Measurements from ENCODE around the gene APOA4.
A peak's percentile ranks its signal among the peaks of the same experiment; 100 is the strongest.
"Not testable (repeated sequence)": the region's sequence is repeated elsewhere in the genome, so short reads cannot be mapped to it uniquely, and the experiment has no call there.

Gene APOA4

GRCh38 chr11:116828632-116829524, 5.8 kb upstream of the APOA4 start:
- DNase-seq, result peak; percentile 30

GRCh38 chr11:116827461-116827860, 4.4 kb upstream of the APOA4 start:
- no peak for DNase-seq

GRCh38 chr11:116826751-116827431, 3.8 kb upstream of the APOA4 start:
- DNase-seq, result no peak

GRCh38 chr11:116825854-116826750, 3.0 kb upstream of the APOA4 start:
- no peak for DNase-seq

- no peak for DNase-seq
Observed at GRCh38 chr11:116825434-116825833, 2.3 kb upstream of the APOA4 start.

GRCh38 chr11:116822575-116822974, 529 bp downstream of the APOA4 start:
- no peak for DNase-seq

- DNase-seq, result no peak
Observed at GRCh38 chr11:116821050-116821918, 1.8 kb downstream of the APOA4 start.

GRCh38 chr11:116819049-116819448, 4.1 kb downstream of the APOA4 start:
- no peak for DNase-seq

GRCh38 chr11:116814502-116814901, 8.6 kb downstream of the APOA4 start:
- no peak for DNase-seq

- peak; percentile 45 for DNase-seq
Observed at GRCh38 chr11:116813781-116814471, 9.2 kb downstream of the APOA4 start.

- DNase-seq, result no peak
Observed at GRCh38 chr11:116813170-116813569, 9.9 kb downstream of the APOA4 start.

- DNase-seq, result no peak
Observed at GRCh38 chr11:116812109-116812508, 11.0 kb downstream of the APOA4 start.

- DNase-seq, result no peak
Observed at GRCh38 chr11:116811194-116811593, 11.9 kb downstream of the APOA4 start.

- no peak for DNase-seq
Observed at GRCh38 chr11:116808262-116809175, 14.6 kb downstream of the APOA4 start.

GRCh38 chr11:116807601-116808261, 15.4 kb downstream of the APOA4 start:
- no peak for DNase-seq

GRCh38 chr11:116804001-116804400, 19.1 kb downstream of the APOA4 start:
- no peak for DNase-seq

- not testable (repeated sequence) for DNase-seq
Observed at GRCh38 chr11:116801662-116802061, 21.4 kb downstream of the APOA4 start.

- DNase-seq, result no peak
Observed at GRCh38 chr11:116800610-116801009, 22.5 kb downstream of the APOA4 start.

GRCh38 chr11:116798368-116798767, 24.7 kb downstream of the APOA4 start:
- no peak for DNase-seq

- DNase-seq, result peak; percentile 21
Observed at GRCh38 chr11:116797816-116798215, 25.3 kb downstream of the APOA4 start.

All from hematopoietic multipotent progenitor cell treated with erythropoietin and hydrocortisone succinate and interleukin-3 and kit ligand, for 6 days (in vitro differentiated cells).